Measurements from ENCODE around the gene DIPK1A.

Gene DIPK1A

GRCh38 chr1:92854101-92854785 lies 107.0 kb downstream of the DIPK1A start:
- H3K79me2 ChIP-seq (ENCODE audit: control insufficient read depth, insufficient read depth, low read length, unreplicated experiment) = no peaks in the 10 kb centered on the region
- no peak overlapping the region for H3K27ac ChIP-seq (ENCODE audit: low read depth, low read length)
- H2AFZ ChIP-seq (ENCODE audit: low read length, unreplicated experiment) = no peak overlapping the region
- no peaks in the 10 kb centered on the region for H3K27me3 ChIP-seq (ENCODE audit: insufficient read depth, low read length)
- H3K36me3 ChIP-seq (ENCODE audit: insufficient read depth, low read length) = no peaks in the 10 kb centered on the region
- H3K4me1 ChIP-seq (ENCODE audit: control insufficient read depth, insufficient read depth, low read length, unreplicated experiment) = no peaks in the 10 kb centered on the region
- no peak overlapping the region for H3K4me3 ChIP-seq (ENCODE audit: low read depth, low read length)

- no peaks in the 10 kb centered on the region for H3K36me3 ChIP-seq (ENCODE audit: insufficient read depth, low read length)
- no peak overlapping the region for H3K27ac ChIP-seq (ENCODE audit: low read depth, low read length)
- H3K27me3 ChIP-seq (ENCODE audit: insufficient read depth, low read length) = no peaks in the 10 kb centered on the region
- no peaks in the 10 kb centered on the region for H3K79me2 ChIP-seq (ENCODE audit: control insufficient read depth, insufficient read depth, low read length, unreplicated experiment)
- no peak overlapping the region for H3K4me3 ChIP-seq (ENCODE audit: low read depth, low read length)
- H3K4me1 ChIP-seq (ENCODE audit: control insufficient read depth, insufficient read depth, low read length, unreplicated experiment) = no peaks in the 10 kb centered on the region
- H2AFZ ChIP-seq (ENCODE audit: low read length, unreplicated experiment) = no peak overlapping the region
These were observed 108.0 kb downstream of the DIPK1A start for GRCh38 chr1:92853299-92853698.

GRCh38 chr1:92851729-92852128 lies 109.5 kb downstream of the DIPK1A start:
- Histone ChIP-seq H2AFZ (ENCODE audit: low read length, unreplicated experiment) (no peak overlapping the region), H3K27me3 (ENCODE audit: insufficient read depth, low read length) (no peaks in the 10 kb centered on the region), H3K4me1 (ENCODE audit: control insufficient read depth, insufficient read depth, low read length, unreplicated experiment) (no peaks in the 10 kb centered on the region), H3K27ac (ENCODE audit: low read depth, low read length) (no peak overlapping the region), H3K36me3 (ENCODE audit: insufficient read depth, low read length) (no peaks in the 10 kb centered on the region), H3K79me2 (ENCODE audit: control insufficient read depth, insufficient read depth, low read length, unreplicated experiment) (no peaks in the 10 kb centered on the region), H3K4me3 (ENCODE audit: low read depth, low read length) (no peak overlapping the region)

- no peaks in the 10 kb centered on the region for H3K79me2 ChIP-seq (ENCODE audit: control insufficient read depth, insufficient read depth, low read length, unreplicated experiment)
- H3K36me3 ChIP-seq (ENCODE audit: insufficient read depth, low read length) = no peaks in the 10 kb centered on the region
These were observed 111.2 kb downstream of the DIPK1A start for GRCh38 chr1:92850019-92850418.

GRCh38 chr1:92848201-92848600 lies 113.1 kb downstream of the DIPK1A start:
- Histone ChIP-seq H2AFZ (ENCODE audit: low read length, unreplicated experiment) (no peak overlapping the region), H3K4me1 (ENCODE audit: control insufficient read depth, insufficient read depth, low read length, unreplicated experiment) (no peaks in the 10 kb centered on the region), H3K4me3 (ENCODE audit: low read depth, low read length) (no peak overlapping the region), H3K79me2 (ENCODE audit: control insufficient read depth, insufficient read depth, low read length, unreplicated experiment) (no peaks in the 10 kb centered on the region), H3K27ac (ENCODE audit: low read depth, low read length) (no peak overlapping the region), H3K36me3 (ENCODE audit: insufficient read depth, low read length) (peaks cover 11% of the 10 kb centered on the region), H3K27me3 (ENCODE audit: insufficient read depth, low read length) (no peaks in the 10 kb centered on the region)

More at GRCh38 chr1:92850019-92850418, 111.2 kb downstream of the DIPK1A start:
- no peak overlapping the region for H3K27ac ChIP-seq (ENCODE audit: low read depth, low read length)
- H3K4me1 ChIP-seq (ENCODE audit: control insufficient read depth, insufficient read depth, low read length, unreplicated experiment) = no peaks in the 10 kb centered on the region
- no peak overlapping the region for H2AFZ ChIP-seq (ENCODE audit: low read length, unreplicated experiment)
- no peaks in the 10 kb centered on the region for H3K27me3 ChIP-seq (ENCODE audit: insufficient read depth, low read length)
- no peak overlapping the region for H3K4me3 ChIP-seq (ENCODE audit: low read depth, low read length)

- H3K36me3 ChIP-seq (ENCODE audit: insufficient read depth, low read length) = peaks cover 31% of the 10 kb centered on the region
These were observed 115.4 kb downstream of the DIPK1A start for GRCh38 chr1:92845908-92846307.

GRCh38 chr1:92844439-92844838 lies 116.8 kb downstream of the DIPK1A start:
- H3K79me2 ChIP-seq (ENCODE audit: control insufficient read depth, insufficient read depth, low read length, unreplicated experiment) = peaks cover 11% of the 10 kb centered on the region
- no peak overlapping the region for H3K27ac ChIP-seq (ENCODE audit: low read depth, low read length)
- H3K4me1 ChIP-seq (ENCODE audit: control insufficient read depth, insufficient read depth, low read length, unreplicated experiment) = no peaks in the 10 kb centered on the region
- no peaks in the 10 kb centered on the region for H3K27me3 ChIP-seq (ENCODE audit: insufficient read depth, low read length)
- H3K36me3 ChIP-seq (ENCODE audit: insufficient read depth, low read length) = peaks cover 44% of the 10 kb centered on the region
- no peak overlapping the region for H2AFZ ChIP-seq (ENCODE audit: low read length, unreplicated experiment)
- H3K4me3 ChIP-seq (ENCODE audit: low read depth, low read length) = no peak overlapping the region

More at GRCh38 chr1:92845908-92846307, 115.4 kb downstream of the DIPK1A start:
- no peaks in the 10 kb centered on the region for H3K79me2 ChIP-seq (ENCODE audit: control insufficient read depth, insufficient read depth, low read length, unreplicated experiment)
- H3K4me3 ChIP-seq (ENCODE audit: low read depth, low read length) = no peak overlapping the region
- no peaks in the 10 kb centered on the region for H3K4me1 ChIP-seq (ENCODE audit: control insufficient read depth, insufficient read depth, low read length, unreplicated experiment)
- no peaks in the 10 kb centered on the region for H3K27me3 ChIP-seq (ENCODE audit: insufficient read depth, low read length)
- no peak overlapping the region for H2AFZ ChIP-seq (ENCODE audit: low read length, unreplicated experiment)
- H3K27ac ChIP-seq (ENCODE audit: low read depth, low read length) = no peak overlapping the region

- no peak overlapping the region for H2AFZ ChIP-seq (ENCODE audit: low read length, unreplicated experiment)
- peaks cover 48% of the 10 kb centered on the region for H3K36me3 ChIP-seq (ENCODE audit: insufficient read depth, low read length)
- no peaks in the 10 kb centered on the region for H3K27me3 ChIP-seq (ENCODE audit: insufficient read depth, low read length)
- peaks cover 18% of the 10 kb centered on the region for H3K79me2 ChIP-seq (ENCODE audit: control insufficient read depth, insufficient read depth, low read length, unreplicated experiment)
- H3K4me1 ChIP-seq (ENCODE audit: control insufficient read depth, insufficient read depth, low read length, unreplicated experiment) = no peaks in the 10 kb centered on the region
- H3K4me3 ChIP-seq (ENCODE audit: low read depth, low read length) = no peak overlapping the region
- H3K27ac ChIP-seq (ENCODE audit: low read depth, low read length) = no peak overlapping the region
These were observed 117.6 kb downstream of the DIPK1A start for GRCh38 chr1:92843429-92844352.

GRCh38 chr1:92843046-92843423 lies 118.2 kb downstream of the DIPK1A start:
- H3K79me2 ChIP-seq (ENCODE audit: control insufficient read depth, insufficient read depth, low read length, unreplicated experiment) = peaks cover 25% of the 10 kb centered on the region
- H2AFZ ChIP-seq (ENCODE audit: low read length, unreplicated experiment) = no peak overlapping the region
- H3K27ac ChIP-seq (ENCODE audit: low read depth, low read length) = no peak overlapping the region
- H3K36me3 ChIP-seq (ENCODE audit: insufficient read depth, low read length) = peaks cover 53% of the 10 kb centered on the region
- H3K4me1 ChIP-seq (ENCODE audit: control insufficient read depth, insufficient read depth, low read length, unreplicated experiment) = peaks cover 6% of the 10 kb centered on the region
- no peak overlapping the region for H3K4me3 ChIP-seq (ENCODE audit: low read depth, low read length)
- H3K27me3 ChIP-seq (ENCODE audit: insufficient read depth, low read length) = no peaks in the 10 kb centered on the region

GRCh38 chr1:92842082-92843045 lies 118.9 kb downstream of the DIPK1A start:
- peaks cover 13% of the 10 kb centered on the region for H3K4me1 ChIP-seq (ENCODE audit: control insufficient read depth, insufficient read depth, low read length, unreplicated experiment)
- H3K27ac ChIP-seq (ENCODE audit: low read depth, low read length) = no peak overlapping the region
- H3K27me3 ChIP-seq (ENCODE audit: insufficient read depth, low read length) = no peaks in the 10 kb centered on the region
- H3K36me3 ChIP-seq (ENCODE audit: insufficient read depth, low read length) = peaks cover 60% of the 10 kb centered on the region
- H2AFZ ChIP-seq (ENCODE audit: low read length, unreplicated experiment) = no peak overlapping the region
- H3K79me2 ChIP-seq (ENCODE audit: control insufficient read depth, insufficient read depth, low read length, unreplicated experiment) = peaks cover 31% of the 10 kb centered on the region
- no peak overlapping the region for H3K4me3 ChIP-seq (ENCODE audit: low read depth, low read length)
